ENCODE data around the gene EDEM1. TPM values are rescaled to one million over a fixed set of nuclear protein-coding genes. Genes with fewer than 3 reads are reported as not detected.

EDEM1 gene
- total RNA-seq, 1 donor from 2014 or later: 7.4 TPM

- DNase-seq (no peak), ATAC-seq (ENCODE audit: poor library complexity) (no peak)
- intact Hi-C loops (cut with DNase I): no loop called here
Observed at GRCh38 chr3:5254281-5255048, 67.0 kb downstream of the EDEM1 start.

- intact Hi-C loops (cut with DNase I): no loop called here
- no peak for DNase-seq
- ATAC-seq (ENCODE audit: poor library complexity): no peak
Observed at GRCh38 chr3:5255404-5256344, 68.2 kb downstream of the EDEM1 start.

GRCh38 chr3:5258526-5258925 lies 71.0 kb downstream of the EDEM1 start:
- intact Hi-C loops (cut with DNase I): no loop called here
- ATAC-seq (ENCODE audit: poor library complexity): no peak

GRCh38 chr3:5260992-5261501 lies 73.5 kb downstream of the EDEM1 start:
- ATAC-seq (ENCODE audit: poor library complexity) (no peak), DNase-seq (no peak)
- intact Hi-C loops (cut with DNase I): no loop called here

More at GRCh38 chr3:5258526-5258925, 71.0 kb downstream of the EDEM1 start:
- no peak for DNase-seq

- ATAC-seq (ENCODE audit: poor library complexity) (no peak), DNase-seq (no peak)
- intact Hi-C loops (cut with DNase I): no loop called here
Observed at GRCh38 chr3:5262507-5262906, 75.0 kb downstream of the EDEM1 start.

- intact Hi-C loops (cut with DNase I): no loop called here
- ATAC-seq (ENCODE audit: poor library complexity): no peak
- DNase-seq: no peak
Observed at GRCh38 chr3:5264093-5264600, 76.6 kb downstream of the EDEM1 start.

GRCh38 chr3:5264896-5265770 lies 77.6 kb downstream of the EDEM1 start:
- DNase-seq: no peak
- ATAC-seq (ENCODE audit: poor library complexity): no peak
- intact Hi-C loops (cut with DNase I): no loop called here

- ATAC-seq (ENCODE audit: poor library complexity): no peak
- DNase-seq: no peak
- intact Hi-C loops (cut with DNase I): no loop called here
Observed at GRCh38 chr3:5267252-5267651, 79.7 kb downstream of the EDEM1 start.

GRCh38 chr3:5267889-5268288 lies 80.4 kb downstream of the EDEM1 start:
- intact Hi-C loops (cut with DNase I): no loop called here
- DNase-seq (no peak), ATAC-seq (ENCODE audit: poor library complexity) (no peak)

Small RNA genes within 50 kb of the gene (microRNA-seq; reads per million reads assigned to microRNA genes)
- gene MIR4790: not detected

Other genes with a start within 250 kb of the EDEM1 start
- gene BHLHE40, start 208.3 kb upstream of the EDEM1 start, total RNA-seq: 22.8 TPM
- gene ARL8B, start 65.4 kb upstream of the EDEM1 start, total RNA-seq: 62.2 TPM